ENCODE measurements around the gene EPAS1. TPM values are rescaled to one million over a fixed set of nuclear protein-coding genes. Genes with fewer than 3 reads are reported as not detected.
A peak's percentile ranks its signal among the peaks of the same experiment; 100 is the strongest.

The EPAS1 gene
- total RNA-seq, 1 experiment from 2014 or later = 3.9 TPM

DNA sequence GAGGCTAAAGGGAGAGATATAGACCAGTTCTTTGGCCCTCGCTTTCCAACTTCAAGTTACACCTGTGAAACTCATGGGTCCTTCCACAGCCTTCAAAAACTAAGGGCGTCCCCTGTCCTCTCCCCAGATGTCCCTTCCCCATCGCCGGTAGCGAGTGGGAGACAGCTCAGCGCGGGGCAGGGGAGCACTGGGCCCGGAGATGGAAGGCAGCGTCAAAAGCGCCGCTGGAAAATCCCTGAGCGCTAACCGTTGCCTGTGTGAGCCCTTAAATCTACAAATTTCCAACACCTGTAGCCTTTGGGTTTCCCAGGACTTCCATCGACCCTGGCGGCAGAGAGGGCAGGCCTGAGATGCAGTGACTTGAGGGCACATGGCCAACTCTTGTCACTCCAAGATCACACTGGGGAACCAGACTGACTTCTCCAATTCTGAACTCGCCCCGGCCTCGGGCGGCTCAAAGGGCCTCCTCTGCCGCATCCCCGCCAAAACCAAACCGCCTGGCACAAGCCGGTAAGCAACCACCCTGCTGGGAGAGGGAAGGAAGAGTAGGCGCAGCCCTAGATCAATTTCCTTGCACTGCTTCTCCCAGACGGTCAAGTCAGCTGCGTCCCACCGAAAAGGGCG lies 879 bp upstream of the EPAS1 start:
- in situ Hi-C loops (cut with HindIII; ENCODE audit: low pct_unique_long_range_greater_than_20kb, low sequenced_read_pairs) = no loop called here
- peak; percentile 28 for DNase-seq (ENCODE audit: low read depth, low spot score)

DNA sequence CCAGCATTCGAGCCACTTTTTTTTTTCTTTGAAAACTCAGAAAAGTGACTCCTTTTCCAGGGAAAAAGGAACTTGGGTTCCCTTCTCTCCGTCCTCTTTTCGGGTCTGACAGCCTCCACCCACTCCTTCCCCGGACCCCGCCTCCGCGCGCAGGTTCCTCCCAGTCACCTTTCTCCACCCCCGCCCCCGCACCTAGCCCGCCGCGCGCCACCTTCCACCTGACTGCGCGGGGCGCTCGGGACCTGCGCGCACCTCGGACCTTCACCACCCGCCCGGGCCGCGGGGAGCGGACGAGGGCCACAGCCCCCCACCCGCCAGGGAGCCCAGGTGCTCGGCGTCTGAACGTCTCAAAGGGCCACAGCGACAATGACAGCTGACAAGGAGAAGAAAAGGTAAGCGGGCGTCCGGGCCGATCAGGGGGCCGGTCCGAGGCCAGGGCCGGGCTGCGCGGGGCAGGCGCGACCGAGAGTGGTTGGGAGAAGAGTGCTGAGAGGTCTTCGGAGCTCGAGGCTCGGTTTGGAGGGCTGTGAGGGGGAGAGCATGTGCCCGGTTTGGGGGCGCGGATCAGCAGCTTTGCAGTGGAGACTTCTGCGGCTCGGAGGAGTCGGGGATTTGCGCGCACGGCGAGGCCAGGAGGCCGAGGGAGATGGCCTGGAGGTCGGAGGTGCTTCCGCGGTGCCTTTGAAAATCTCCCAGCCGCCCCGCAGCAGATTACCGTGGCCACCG lies 502 bp downstream of the EPAS1 start:
- in situ Hi-C loops (cut with HindIII; ENCODE audit: low pct_unique_long_range_greater_than_20kb, low sequenced_read_pairs) = no loop called here
- no peak for DNase-seq (ENCODE audit: low read depth, low spot score)

DNA sequence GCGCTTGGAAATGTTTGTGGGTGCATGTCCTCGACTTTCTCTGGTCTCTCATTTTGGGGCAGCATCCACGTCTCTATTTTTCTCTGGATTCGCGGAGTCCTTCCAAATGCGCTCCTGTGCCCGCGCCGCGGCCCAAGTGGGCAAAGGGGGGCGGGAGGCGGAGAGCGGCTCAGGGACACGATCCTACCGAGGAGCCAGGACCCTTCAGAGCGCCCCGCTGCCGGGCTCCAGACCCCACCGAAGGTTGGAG lies 990 bp downstream of the EPAS1 start:
- DNase-seq (ENCODE audit: low read depth, low spot score) = no peak
- in situ Hi-C loops (cut with HindIII; ENCODE audit: low pct_unique_long_range_greater_than_20kb, low sequenced_read_pairs) = no loop called here

DNA sequence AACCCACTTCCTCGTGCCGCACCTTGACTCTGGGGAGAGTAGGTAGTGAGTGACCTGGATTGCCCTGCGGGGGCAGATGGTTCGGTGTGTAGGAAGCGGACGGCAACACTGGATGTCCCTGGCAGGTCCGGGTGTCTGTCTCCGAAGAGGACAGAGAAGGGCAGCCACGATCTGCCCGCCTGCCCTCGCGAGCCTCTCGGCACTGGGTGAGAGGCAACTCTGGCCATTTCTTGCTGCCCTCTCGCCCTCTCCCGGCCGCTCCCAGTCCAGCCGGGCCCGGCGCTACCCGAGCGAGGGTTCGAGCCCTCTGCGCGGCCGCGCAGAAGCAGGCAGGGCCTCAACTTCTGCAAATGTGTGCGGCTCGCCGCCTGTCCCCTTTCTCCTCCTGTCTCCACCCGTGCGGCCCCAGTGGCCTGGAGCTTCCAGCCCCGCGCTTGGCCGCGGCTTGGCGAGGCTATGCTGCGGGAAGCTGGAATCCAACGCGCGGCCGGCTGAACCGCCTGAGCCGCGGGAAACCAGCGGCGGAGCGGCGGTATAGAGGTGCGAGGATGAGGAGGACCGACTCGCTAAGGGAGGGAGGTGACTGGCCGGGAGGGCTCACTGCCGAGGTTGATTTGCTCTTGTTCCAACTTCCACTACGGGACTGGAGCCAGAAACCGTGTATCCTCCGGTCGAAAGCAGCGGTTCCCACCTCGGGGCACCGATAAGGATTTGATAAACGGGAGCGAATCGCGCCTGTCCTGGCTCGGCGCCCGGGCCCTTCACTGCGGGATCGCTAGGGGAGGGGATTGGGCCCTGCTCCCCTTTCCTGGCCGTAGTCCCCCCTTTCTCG lies 1.5 kb downstream of the EPAS1 start:
- DNase-seq (ENCODE audit: low read depth, low spot score) = no peak
- in situ Hi-C loops (cut with HindIII; ENCODE audit: low pct_unique_long_range_greater_than_20kb, low sequenced_read_pairs) = no loop called here

DNA sequence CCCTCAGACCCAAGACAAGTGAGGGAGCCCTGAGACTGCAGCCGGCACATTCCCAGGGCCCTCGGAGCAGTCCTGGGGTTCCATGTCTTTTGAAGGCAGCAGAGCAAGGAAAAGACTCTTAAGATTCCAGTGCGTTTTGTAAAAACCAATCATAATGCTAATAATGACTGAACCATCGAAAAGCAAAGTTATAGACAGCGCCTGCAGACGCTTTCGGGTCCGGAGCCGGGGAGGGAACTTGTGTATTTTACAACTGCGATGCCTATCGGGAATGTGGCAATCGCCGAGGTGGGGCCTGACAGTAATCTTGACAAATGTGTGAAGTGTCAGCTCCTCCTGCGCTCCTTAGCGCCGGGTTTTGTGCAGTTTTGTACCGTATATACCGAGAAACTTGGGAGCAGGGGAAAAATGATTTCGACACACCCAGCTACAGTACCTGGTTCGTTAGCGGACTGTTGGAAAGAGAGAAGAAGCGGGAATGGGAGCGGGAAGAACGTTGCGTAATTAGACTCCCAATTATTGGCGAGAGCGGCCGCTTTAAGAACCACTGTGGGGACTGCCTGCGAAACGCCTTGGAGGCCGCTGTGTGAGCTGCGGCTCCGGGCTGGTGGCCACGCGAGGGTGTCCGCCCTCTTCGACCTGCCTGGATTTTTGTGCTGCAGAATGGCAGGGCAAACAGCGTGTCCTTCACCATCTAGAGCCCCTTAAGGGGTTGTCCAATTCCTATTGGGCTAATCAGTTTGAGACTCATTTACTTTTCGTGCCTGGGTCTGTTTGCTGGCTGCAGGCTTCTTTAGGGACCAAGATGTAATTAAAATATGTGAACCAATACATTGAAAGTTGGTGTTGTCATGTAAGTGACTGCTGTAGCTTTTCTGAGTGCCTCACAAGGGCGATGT lies 2.4 kb downstream of the EPAS1 start:
- no peak for DNase-seq (ENCODE audit: low read depth, low spot score)
- in situ Hi-C loops (cut with HindIII; ENCODE audit: low pct_unique_long_range_greater_than_20kb, low sequenced_read_pairs) = no loop called here

DNA sequence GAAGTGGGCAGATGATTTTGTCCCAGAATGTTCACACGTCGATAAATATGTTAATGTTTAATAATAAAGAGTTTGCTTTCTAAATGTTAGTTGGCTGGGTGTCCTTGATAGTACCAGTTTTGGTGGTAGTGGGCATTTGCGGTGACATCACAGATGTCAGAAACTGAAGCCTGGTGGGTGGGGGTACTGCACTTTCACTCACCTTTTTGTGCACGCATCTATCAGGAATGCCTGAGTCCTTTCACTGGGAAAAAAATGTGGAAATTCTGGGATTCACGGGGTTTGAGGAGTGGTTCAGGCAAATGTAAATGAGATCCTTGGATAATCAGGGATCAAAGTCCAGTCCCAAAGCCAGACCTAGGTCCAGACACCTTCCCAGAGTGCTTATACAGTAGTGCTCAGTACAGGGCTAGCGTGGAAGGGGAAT lies 3.2 kb downstream of the EPAS1 start:
- in situ Hi-C loops (cut with HindIII; ENCODE audit: low pct_unique_long_range_greater_than_20kb, low sequenced_read_pairs) = no loop called here
- no peak for DNase-seq (ENCODE audit: low read depth, low spot score)

DNA sequence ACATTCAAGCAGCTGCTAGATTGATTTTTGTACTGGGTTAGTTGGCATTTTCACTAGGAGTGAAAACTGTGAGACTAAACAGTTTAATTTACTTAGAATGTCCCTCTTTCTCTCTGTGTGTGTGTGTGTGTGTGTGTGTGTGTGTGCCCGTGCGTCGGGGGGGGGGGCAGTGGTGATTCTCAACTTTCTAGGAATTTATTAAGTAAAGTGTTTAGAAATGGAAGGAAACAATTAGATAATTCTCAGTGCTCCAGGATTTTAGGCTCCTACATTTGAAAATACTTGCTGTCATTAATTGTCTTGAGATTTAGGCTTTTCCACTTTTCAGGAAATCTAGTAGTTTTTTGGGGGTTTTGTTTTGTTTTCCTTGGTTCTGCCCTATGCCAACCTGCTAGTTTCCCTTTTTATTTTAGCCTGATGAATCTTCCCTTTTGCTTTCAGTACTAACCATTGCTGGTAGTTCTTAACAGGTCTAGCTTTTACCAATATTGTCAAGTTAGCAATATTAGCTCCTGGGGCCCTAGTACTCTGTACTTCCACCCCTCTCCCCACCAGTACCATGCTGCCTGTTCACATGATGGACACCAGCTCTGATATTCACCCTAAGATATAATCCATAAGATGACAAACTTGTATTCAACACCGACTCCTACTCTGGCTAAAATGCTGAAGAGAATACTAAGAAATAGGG lies 4.9 kb downstream of the EPAS1 start:
- in situ Hi-C loops (cut with HindIII; ENCODE audit: low pct_unique_long_range_greater_than_20kb, low sequenced_read_pairs) = no loop called here

DNA sequence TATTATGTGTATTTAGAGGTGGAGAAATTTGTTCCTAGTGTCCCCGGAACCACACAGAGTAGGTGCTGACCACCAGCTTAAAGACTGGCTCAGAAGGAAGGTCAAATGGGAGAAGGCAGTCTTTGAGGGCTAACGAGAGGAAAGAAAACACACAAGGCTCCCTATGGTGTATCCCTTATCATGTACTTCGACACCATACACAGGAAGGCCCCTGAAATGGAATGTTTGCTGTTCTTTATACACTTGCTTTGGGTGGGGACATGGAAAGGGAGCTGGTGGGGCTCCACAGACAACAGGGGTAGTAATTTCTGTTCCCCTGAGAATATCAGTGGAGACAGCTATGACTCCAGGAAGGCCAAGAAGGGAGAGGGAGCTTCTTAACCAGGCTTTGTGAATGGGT lies 6.0 kb downstream of the EPAS1 start:
- no peak for DNase-seq (ENCODE audit: low read depth, low spot score)
- in situ Hi-C loops (cut with HindIII; ENCODE audit: low pct_unique_long_range_greater_than_20kb, low sequenced_read_pairs) = no loop called here

More for the DNA sequence above, 4.9 kb downstream of the EPAS1 start:
- no peak for DNase-seq (ENCODE audit: low read depth, low spot score)

DNA sequence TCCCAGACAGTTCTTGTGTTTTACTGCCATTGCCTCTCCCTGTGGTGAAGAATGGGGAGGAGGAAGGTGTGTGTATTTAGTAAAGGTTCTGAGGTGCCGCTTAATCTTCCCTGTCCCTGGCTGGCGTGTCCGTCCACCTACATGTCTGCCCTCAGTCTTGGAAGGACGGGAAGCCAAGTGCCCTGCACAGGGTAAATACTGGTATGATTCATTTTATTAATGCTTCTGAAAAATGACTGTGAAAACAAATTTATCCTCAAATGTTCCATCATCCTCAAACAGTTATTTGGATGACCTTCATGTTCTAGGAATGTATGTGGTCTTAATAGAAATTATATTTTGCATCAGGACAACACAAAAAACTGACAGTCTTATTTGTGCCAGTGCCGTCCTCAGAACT lies 6.6 kb downstream of the EPAS1 start:
- in situ Hi-C loops (cut with HindIII; ENCODE audit: low pct_unique_long_range_greater_than_20kb, low sequenced_read_pairs) = no loop called here
- no peak for DNase-seq (ENCODE audit: low read depth, low spot score)

DNA sequence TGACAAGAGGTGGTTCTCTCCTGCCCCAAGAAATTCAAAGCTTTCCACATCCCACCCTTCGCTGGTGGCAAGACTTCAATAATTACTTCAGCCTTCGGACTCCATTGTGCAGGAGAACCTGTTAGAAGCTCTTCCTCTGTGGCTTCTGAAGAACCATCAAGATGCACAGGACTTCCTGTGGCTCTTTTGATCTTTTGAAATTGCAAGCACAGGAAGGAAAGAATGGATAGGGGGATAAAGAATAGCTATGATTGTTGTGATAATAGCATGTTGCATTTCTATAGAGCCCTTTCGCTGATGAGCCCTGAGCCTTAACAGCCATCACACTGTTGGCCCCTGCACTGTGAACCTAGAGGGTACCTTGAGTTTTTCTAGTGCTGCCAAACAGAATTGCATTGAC lies 7.4 kb downstream of the EPAS1 start:
- in situ Hi-C loops (cut with HindIII; ENCODE audit: low pct_unique_long_range_greater_than_20kb, low sequenced_read_pairs) = no loop called here
- DNase-seq (ENCODE audit: low read depth, low spot score) = no peak

DNA sequence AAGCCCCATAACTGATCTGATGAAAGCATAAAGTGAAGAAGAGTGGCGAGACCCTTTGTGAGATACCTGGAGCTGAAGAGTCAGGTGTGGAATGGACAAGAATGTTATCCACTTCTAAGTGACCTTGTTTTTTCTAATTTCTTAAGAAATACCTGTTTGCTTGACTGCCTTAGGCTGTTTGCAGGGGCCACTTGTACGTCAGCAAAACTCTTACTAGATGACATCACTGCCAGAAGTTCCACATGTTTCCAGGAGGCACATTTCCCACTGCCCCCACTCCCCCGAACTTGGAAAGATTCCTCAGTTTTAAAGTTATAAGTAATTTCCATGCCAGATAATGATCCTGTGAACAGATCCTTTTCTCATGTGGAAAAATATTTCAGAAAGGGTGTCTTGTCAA lies 8.0 kb downstream of the EPAS1 start:
- in situ Hi-C loops (cut with HindIII; ENCODE audit: low pct_unique_long_range_greater_than_20kb, low sequenced_read_pairs) = no loop called here
- no peak for DNase-seq (ENCODE audit: low read depth, low spot score)

DNA sequence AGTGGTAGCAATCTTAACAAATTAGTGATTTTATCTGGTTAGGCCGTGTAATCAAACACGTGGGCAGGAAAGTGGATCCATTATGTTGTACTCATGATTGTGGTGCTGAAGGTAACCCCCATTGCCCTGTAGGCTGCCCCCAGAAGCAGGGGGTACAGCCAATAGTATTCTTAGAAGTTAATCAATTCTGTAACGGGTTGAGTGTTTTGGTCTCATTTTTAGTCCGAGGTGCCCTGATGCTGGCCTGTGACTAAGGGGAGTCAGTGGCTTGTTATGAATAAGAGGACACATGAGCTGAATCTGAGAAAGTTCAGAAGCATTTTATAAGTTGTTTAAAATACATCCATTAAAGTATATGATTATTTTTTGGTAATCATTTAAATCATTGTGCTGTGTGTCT lies 8.6 kb downstream of the EPAS1 start:
- DNase-seq (ENCODE audit: low read depth, low spot score) = no peak
- in situ Hi-C loops (cut with HindIII; ENCODE audit: low pct_unique_long_range_greater_than_20kb, low sequenced_read_pairs) = no loop called here

DNA sequence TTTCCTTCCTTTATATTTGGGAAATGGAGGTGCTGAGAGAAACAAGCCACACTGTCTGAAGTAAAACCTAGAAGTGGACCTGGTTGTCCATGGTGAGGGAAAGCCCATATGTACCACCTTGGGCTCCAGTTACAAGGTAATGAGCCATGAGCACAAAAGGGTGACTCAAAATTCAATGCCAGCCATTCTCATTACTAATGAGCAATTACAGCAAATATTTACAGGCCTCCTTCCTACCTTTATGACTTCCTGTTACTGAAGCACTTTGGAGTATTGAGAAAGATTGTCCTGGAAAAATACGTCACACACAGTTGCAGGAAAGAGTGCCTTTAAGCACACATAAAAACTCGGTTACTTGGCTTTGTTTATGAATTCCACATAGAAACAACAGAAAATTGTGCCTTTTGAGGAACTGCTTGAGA lies 9.1 kb downstream of the EPAS1 start:
- in situ Hi-C loops (cut with HindIII; ENCODE audit: low pct_unique_long_range_greater_than_20kb, low sequenced_read_pairs) = no loop called here
- DNase-seq (ENCODE audit: low read depth, low spot score) = no peak

DNA sequence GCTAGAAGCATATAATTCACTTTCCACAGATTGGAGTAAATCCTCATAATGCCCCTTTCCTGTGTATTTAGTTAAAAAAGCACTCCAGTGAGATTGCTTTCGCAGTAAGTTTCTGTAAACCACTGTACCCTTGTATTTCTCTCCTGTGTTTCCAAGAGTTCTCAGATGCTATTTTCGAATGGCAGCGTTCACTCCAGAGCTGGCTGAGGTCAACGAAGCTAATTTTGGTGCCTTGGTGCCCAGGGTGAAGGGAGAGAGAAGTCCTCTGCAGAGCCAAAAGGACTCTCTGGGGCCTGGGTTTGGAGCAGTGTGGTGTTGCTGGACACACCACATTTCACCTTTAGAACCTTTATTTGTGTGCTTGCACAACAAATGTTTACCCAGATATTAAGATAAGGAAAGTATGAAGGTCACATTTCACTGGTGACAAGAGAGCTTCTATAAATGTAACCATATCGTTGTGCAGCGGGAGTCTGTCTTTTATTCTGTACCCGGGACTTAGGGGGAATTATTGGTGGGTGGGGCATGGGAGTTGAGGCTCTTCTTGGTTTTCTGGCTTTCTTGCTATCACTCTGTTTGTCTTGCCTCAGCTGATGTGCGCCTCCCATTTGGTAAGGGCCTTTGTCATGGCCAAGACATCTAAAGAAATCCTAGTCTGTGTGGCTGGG lies 9.9 kb downstream of the EPAS1 start:
- in situ Hi-C loops (cut with HindIII; ENCODE audit: low pct_unique_long_range_greater_than_20kb, low sequenced_read_pairs) = no loop called here
- no peak for DNase-seq (ENCODE audit: low read depth, low spot score)

DNA sequence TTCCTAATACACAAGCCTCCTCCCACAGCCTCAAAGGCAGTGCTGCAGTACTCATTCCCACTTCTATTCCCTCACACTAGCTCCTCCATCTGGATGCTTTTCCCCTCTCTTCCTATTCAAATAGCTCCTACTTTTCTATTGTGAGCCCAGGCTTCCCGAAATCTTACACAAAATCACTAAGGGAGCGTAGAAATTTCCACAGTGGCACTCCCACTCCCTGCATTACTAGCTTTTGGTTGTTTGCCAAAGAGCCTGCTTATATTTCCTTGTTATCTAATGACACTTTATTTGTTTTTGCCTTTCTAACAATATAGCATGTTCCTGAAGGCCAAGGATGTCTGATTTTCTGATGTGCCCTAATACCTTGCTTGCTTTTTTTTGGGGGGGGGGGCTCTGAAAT lies 10.9 kb downstream of the EPAS1 start:
- DNase-seq (ENCODE audit: low read depth, low spot score) = no peak
- in situ Hi-C loops (cut with HindIII; ENCODE audit: low pct_unique_long_range_greater_than_20kb, low sequenced_read_pairs) = no loop called here

DNA sequence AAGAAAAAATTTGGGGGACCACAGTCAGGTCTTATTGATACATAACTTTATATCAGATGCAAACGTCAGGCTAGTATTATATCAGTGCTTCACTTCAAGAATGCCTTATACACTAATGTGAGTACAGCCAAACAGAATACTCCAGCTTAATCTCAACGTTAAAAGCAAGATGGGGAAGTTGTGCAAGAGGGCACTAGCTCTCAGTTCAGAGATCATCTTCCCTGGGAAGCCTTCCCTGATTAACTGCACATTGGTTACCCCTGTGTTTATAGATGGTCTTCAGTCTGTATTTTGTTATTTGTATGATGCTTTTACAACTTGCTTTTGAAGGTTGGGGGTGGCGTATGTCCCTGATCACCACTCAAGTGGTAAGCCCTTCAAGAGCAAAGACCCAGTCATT lies 11.4 kb downstream of the EPAS1 start:
- in situ Hi-C loops (cut with HindIII; ENCODE audit: low pct_unique_long_range_greater_than_20kb, low sequenced_read_pairs) = no loop called here
- DNase-seq (ENCODE audit: low read depth, low spot score) = no peak

Measured in SK-MEL-5 (cell line).